Measurements from ENCODE around the gene SLC39A11.

The SLC39A11 gene

DNA sequence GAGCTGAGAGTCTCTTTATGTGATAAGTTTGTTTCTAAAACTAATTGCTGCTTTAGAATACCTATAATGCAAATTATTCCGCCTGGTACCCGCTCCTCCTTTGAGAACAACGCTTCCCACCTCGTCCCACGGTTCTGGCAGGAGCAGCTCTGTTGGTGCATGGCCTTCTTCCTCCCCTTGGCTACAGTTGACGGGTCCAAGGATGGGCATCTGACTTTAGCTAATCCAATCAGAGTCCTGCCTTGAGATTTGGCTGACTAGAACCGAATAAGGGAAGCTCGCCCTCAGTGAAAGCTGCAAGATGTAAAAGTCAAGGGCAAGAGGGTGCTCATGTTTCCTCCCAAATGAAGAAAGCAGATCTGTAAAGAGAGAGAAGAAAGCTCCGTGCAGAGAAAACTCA lies 481.3 kb downstream of the SLC39A11 start:
- no peak for DNase-seq (ENCODE audit: extremely low read depth, low read depth)
- H3K4me3 ChIP-seq (replicated peaks; ENCODE audit: low read depth, low read length) = no peak overlapping the region
- TF ChIP-seq, protein P1, sequence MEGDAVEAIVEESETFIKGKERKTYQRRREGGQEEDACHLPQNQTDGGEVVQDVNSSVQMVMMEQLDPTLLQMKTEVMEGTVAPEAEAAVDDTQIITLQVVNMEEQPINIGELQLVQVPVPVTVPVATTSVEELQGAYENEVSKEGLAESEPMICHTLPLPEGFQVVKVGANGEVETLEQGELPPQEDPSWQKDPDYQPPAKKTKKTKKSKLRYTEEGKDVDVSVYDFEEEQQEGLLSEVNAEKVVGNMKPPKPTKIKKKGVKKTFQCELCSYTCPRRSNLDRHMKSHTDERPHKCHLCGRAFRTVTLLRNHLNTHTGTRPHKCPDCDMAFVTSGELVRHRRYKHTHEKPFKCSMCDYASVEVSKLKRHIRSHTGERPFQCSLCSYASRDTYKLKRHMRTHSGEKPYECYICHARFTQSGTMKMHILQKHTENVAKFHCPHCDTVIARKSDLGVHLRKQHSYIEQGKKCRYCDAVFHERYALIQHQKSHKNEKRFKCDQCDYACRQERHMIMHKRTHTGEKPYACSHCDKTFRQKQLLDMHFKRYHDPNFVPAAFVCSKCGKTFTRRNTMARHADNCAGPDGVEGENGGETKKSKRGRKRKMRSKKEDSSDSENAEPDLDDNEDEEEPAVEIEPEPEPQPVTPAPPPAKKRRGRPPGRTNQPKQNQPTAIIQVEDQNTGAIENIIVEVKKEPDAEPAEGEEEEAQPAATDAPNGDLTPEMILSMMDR (IDR thresholded peaks at IDR 0.05; ENCODE audit: low read depth, low read length, missing control alignments) = no peak

DNA sequence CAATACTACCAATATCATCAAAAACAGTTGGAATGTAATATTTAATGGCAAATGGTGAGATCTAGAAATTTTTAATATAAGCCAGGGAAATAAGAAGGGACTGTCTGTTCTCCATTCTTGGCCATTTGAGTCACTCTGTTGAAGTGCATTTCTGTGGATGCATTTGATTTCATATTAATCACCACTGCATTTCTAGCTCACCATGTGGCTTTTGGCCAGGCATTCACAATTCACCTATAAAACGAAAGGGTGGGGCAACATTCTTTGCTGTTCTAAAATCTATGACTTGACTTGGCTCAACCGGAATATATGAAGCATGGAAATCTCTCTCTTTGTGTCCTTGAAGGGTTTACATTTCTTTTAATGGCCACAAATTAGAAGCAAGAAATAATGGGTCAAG lies 483.0 kb downstream of the SLC39A11 start:
- no peak for DNase-seq (ENCODE audit: extremely low read depth, low read depth)
- TF ChIP-seq, protein P1 (IDR thresholded peaks at IDR 0.05; ENCODE audit: low read depth, low read length, missing control alignments) = no peak
- no peak overlapping the region for H3K4me3 ChIP-seq (replicated peaks; ENCODE audit: low read depth, low read length)

DNA sequence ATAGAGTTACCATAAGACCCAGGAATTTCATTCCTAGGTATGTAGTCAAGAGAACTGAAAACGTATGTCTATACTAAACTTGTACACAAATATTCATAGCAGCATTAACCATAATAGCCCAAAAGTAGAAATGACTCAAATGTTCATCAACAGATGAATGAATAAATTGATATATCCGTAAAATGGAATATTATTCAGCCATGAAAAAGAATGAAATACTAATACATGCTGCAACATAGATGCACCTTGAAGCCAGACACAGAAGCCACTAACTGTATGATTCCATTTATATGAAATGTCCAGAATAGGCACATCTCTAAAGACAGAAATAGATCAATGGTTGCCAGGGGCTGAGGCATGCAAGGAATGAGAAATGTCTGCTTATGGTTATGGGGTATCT lies 484.1 kb downstream of the SLC39A11 start:
- no peak overlapping the region for H3K4me3 ChIP-seq (replicated peaks; ENCODE audit: low read depth, low read length)
- TF ChIP-seq, protein P1 (IDR thresholded peaks at IDR 0.05; ENCODE audit: low read depth, low read length, missing control alignments) = no peak

DNA sequence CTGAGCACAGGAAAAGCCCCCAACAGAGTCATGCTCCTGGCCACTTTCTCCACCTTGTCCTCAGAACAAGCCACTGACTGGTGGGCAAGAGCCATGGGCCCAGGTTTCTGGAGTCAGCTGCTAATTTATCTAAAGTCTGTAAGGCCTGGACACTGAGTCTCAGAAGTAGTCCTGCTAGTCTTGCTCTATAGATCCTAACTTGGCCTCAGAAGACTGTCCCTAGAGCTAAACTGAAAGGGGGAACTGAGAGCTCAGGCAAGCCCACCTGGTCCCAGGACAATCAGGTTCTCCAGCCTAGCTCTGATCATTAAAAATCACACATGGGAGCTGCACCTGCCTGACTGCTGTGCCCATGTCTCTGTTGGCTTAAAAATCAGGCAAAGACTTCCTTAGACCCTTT lies 485.8 kb downstream of the SLC39A11 start:
- TF ChIP-seq, protein P1 (IDR thresholded peaks at IDR 0.05; ENCODE audit: low read depth, low read length, missing control alignments) = no peak
- DNase-seq (ENCODE audit: extremely low read depth, low read depth) = no peak
- no peak overlapping the region for H3K4me3 ChIP-seq (replicated peaks; ENCODE audit: low read depth, low read length)

More for the DNA sequence above, 484.1 kb downstream of the SLC39A11 start:
- DNase-seq (ENCODE audit: extremely low read depth, low read depth) = no peak

DNA sequence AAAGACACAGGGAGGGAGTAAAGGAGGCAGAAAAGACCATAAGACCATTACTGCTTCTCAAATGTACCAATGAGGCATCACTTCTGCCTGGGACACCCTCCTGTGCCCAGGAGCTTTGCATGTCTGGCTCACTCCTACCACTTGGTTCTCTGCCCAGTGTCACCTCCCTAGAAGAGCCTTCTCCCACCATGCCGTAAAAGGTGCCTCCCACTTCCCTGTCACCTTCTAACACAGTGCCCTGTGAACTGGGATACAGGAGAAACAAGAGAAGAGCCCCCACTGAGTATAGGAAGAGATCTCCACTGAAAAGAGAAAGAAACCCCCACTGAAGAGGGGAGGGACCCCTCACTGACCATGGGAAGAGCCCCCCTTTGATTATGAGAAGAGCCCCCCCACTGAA lies 486.9 kb downstream of the SLC39A11 start:
- no peak for DNase-seq (ENCODE audit: extremely low read depth, low read depth)
- TF ChIP-seq, protein P1 (IDR thresholded peaks at IDR 0.05; ENCODE audit: low read depth, low read length, missing control alignments) = no peak
- H3K4me3 ChIP-seq (replicated peaks; ENCODE audit: low read depth, low read length) = no peak overlapping the region

DNA sequence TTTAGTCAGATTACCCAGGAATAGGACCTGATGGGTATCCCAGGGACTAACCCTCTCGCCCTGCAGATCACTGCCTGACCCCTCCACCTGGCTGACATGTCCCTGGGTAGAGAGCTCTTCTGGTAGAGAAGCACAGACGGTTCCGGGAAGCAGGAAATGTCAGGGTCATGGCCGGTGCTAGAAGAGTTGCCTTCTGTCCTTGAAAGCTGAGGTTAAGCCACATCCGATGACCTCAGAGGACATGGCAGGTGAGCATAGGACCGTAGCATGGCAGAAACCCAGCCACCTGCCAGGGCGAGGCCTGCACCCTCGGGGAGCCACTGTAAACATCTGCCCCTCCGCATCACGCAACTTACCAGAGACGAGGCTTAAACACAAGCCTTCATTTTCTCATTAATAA lies 488.0 kb downstream of the SLC39A11 start:
- TF ChIP-seq, protein P1 (IDR thresholded peaks at IDR 0.05; ENCODE audit: low read depth, low read length, missing control alignments) = no peak
- DNase-seq (ENCODE audit: extremely low read depth, low read depth) = no peak

More for the DNA sequence above, 488.0 kb downstream of the SLC39A11 start:
- no peak overlapping the region for H3K4me3 ChIP-seq (replicated peaks; ENCODE audit: low read depth, low read length)
